Endothelial cell of umbilical vein (primary cell): Measurements from ENCODE around the gene TBC1D24. TPM values are rescaled to one million over a fixed set of nuclear protein-coding genes. Genes with fewer than 3 reads are reported as not detected.

Source experiments
- BruUV-seq: library from RNA; stranded (reverse); fragments of 400-500 nt; replicated peaks from 2 replicates; lab custom pipeline; 2021; lab: Mats Ljungman, UMichigan
- CTCF ChIA-PET: fragments of 300-600, 350-600 bp; sonication (Branson Sonifier 250); formaldehyde crosslinking; loops from one replicate; lab custom pipeline; 2021; ENCODE audit warnings: antibody characterized with exemption, inconsistent platforms; lab: Charles Lee
- POLR2A ChIA-PET: fragments of 300-600, 350-600 bp; sonication (Branson Sonifier 250); formaldehyde crosslinking; loops from one replicate; lab custom pipeline; 2021; ENCODE audit warnings: antibody characterized with exemption, inconsistent platforms; lab: Charles Lee
- DNase-seq: peaks from one replicate; pipeline ENCODE4 v3.0.0-alpha.2; 2011; ENCODE audit warnings: low read depth, low spot score
- FAIRE-seq: peaks from 2 replicates; lab custom pipeline; 2011; peaks lifted over from hg19 to GRCh38; lab: Jason Lieb, UNC
- H2AFZ ChIP-seq: 2 replicates; pipeline ENCODE4 v1.6.0; 2012; ENCODE audit warnings: low read depth, low read length, control low read depth, inconsistent platforms
- H3K27ac ChIP-seq: 2 replicates; pipeline ENCODE4 v1.5.1; 2011; ENCODE audit warnings: low read depth, mild to moderate bottlenecking, control low read depth, low read length, moderate library complexity; ENCODE audit not compliant: insufficient read depth
- H3K27me3 ChIP-seq, 2 experiments: 2 replicates each; pipeline versions ENCODE4 v1.6.0 to v1.6.1; 2011; ENCODE audit warnings: low read length in 2 of 2, mixed read lengths in 1 of 2; ENCODE audit not compliant: control insufficient read depth in 2 of 2, insufficient read depth in 2 of 2
- H3K36me3 ChIP-seq, 2 experiments: 2 replicates in 1 of 2; 3 replicates in 1 of 2; pipeline ENCODE4 v1.5.1; 2011; ENCODE audit warnings: low read length in 2 of 2, mild to moderate bottlenecking in 1 of 2, moderate library complexity in 1 of 2; ENCODE audit not compliant: control insufficient read depth in 2 of 2, insufficient read depth in 2 of 2; ENCODE audit errors: extremely low read depth in 1 of 2
- H3K4me1 ChIP-seq: 3 replicates; pipeline ENCODE4 v1.5.1; 2011; ENCODE audit warnings: mild to moderate bottlenecking, low read length; ENCODE audit not compliant: control insufficient read depth, insufficient read depth; ENCODE audit errors: extremely low read depth
- H3K4me2 ChIP-seq: 2 replicates; pipeline ENCODE4 v1.6.1; 2011; ENCODE audit warnings: low read length, control low read depth, mixed read lengths; ENCODE audit not compliant: insufficient read depth
- H3K4me3 ChIP-seq, 3 experiments: fragments of 200-600 bp in 1 of 3; sonication (generic), shearing (Covaris generic) in 1 of 3; replicated peaks in 1 of 3; 2 replicates each; pipeline ENCODE4 v1.5.1; 2011 to 2016; ENCODE audit warnings: control low read depth in 3 of 3, low read length in 3 of 3, mild to moderate bottlenecking in 2 of 3, inconsistent platforms in 1 of 3, low read depth in 1 of 3, moderate library complexity in 1 of 3; ENCODE audit not compliant: insufficient read depth in 1 of 3
- H3K79me2 ChIP-seq: 2 replicates; pipeline ENCODE4 v1.6.0; 2012; ENCODE audit warnings: low read length, inconsistent platforms; ENCODE audit not compliant: control insufficient read depth, insufficient read depth
- H3K9ac ChIP-seq: replicated peaks from 2 replicates; pipeline ENCODE3; 2011; ENCODE audit warnings: low read length, control low read depth; ENCODE audit not compliant: insufficient read depth; ENCODE audit errors: extremely low read depth
- H3K9me1 ChIP-seq: replicated peaks from 3 replicates; pipeline ENCODE4 v1.6.0; 2011; ENCODE audit warnings: mild to moderate bottlenecking, low read length; ENCODE audit not compliant: control insufficient read depth, insufficient read depth; ENCODE audit errors: extremely low read depth
- H3K9me3 ChIP-seq: replicated peaks from 2 replicates; pipeline ENCODE4 v1.5.1; 2012; ENCODE audit warnings: low read length, inconsistent platforms; ENCODE audit not compliant: control insufficient read depth, insufficient read depth
- H4K20me1 ChIP-seq: replicated peaks from 2 replicates; pipeline ENCODE3; 2011; ENCODE audit warnings: mild to moderate bottlenecking, low read length; ENCODE audit not compliant: control insufficient read depth, insufficient read depth; ENCODE audit errors: extremely low read depth
- EZH2 ChIP-seq: IDR thresholded peaks from 2 replicates; pipeline ENCODE4 v1.6.1; 2012; ENCODE audit warnings: borderline replicate concordance, low read depth, mild to moderate bottlenecking, moderate library complexity, low read length, inconsistent platforms; ENCODE audit not compliant: severe bottlenecking
- FOS ChIP-seq: IDR thresholded peaks from 2 replicates; pipeline ENCODE4 v1.6.1; 2011; ENCODE audit warnings: mild to moderate bottlenecking, low read length, moderate library complexity, borderline replicate concordance; ENCODE audit not compliant: insufficient read depth
- GATA2 ChIP-seq: IDR thresholded peaks from 2 replicates; pipeline ENCODE4 v1.7.0; 2011; ENCODE audit warnings: low read depth, mild to moderate bottlenecking, moderate library complexity, mixed read lengths, low read length; ENCODE audit not compliant: insufficient read length, insufficient read depth
- JUN ChIP-seq: IDR thresholded peaks from 2 replicates; pipeline ENCODE4 v1.6.1; 2011; ENCODE audit warnings: borderline replicate concordance, low read depth; ENCODE audit not compliant: insufficient read length, insufficient read depth
- MYC ChIP-seq: IDR thresholded peaks from one replicate; pipeline ENCODE4 v1.6.1; 2011; ENCODE audit warnings: mild to moderate bottlenecking, low read depth, low read length
- POLR2A ChIP-seq: IDR thresholded peaks from 2 replicates; pipeline ENCODE4 v1.6.1; 2012; ENCODE audit warnings: low read depth, mild to moderate bottlenecking, control low read depth, low read length
- POLR2AphosphoS5 ChIP-seq: IDR thresholded peaks from 2 replicates; pipeline ENCODE4 v1.6.1; 2012; ENCODE audit warnings: low read depth, mild to moderate bottlenecking, control low read depth, low read length, moderate library complexity; ENCODE audit not compliant: insufficient read depth
- dilution Hi-C: fragments of 300-500 bp; cut with MboI; formaldehyde crosslinking; loops from one replicate; pipeline ENCODE4 v1.15.0; 2019; ENCODE audit warnings: low sequenced_read_pairs; ENCODE audit not compliant: extremely low pct_ligation_motif_present
- intact Hi-C: fragments of 100-400 bp; cut with micrococcal nuclease; formaldehyde crosslinking; loops from one replicate; pipeline ENCODE4 v1.10.0; 2022
- polyA plus RNA-seq, 4 experiments: library from polyadenylated mRNA; depleted of rRNA in 3 of 4; stranded (reverse) in 3 of 4; unstranded in 1 of 4; fragments of >200 nt; gene quantifications; 2 replicates each; pipeline versions ENCODE4 v1.2.1 to v1.2.3, GENCODE V29; 2011 to 2012; ENCODE audit warnings: missing spikeins in 1 of 4
- total RNA-seq: library from RNA; stranded (reverse); gene quantifications from 2 replicates; pipeline ENCODE4 v1.2.3, GENCODE V29; 2021
- TF ChIP-seq, protein P1 (sequence below): IDR thresholded peaks from 2 replicates; pipeline ENCODE4 v1.6.1; 2011; ENCODE audit not compliant: insufficient read depth, insufficient read length
- TF ChIP-seq, protein P2 (sequence below), 2 donors: IDR thresholded peaks; 1 replicate in 1 of 2; 2 replicates in 1 of 2; pipeline ENCODE4 v1.5.1; 2011; ENCODE audit warnings: low read length in 2 of 2, mild to moderate bottlenecking in 2 of 2, moderate library complexity in 2 of 2, control low read depth in 1 of 2, inconsistent platforms in 1 of 2, low read depth in 1 of 2; ENCODE audit not compliant: insufficient read depth in 1 of 2; ENCODE audit errors: extremely low read depth in 1 of 2

Gene TBC1D24
- total and polyA plus RNA-seq, 2 donors (not counting 3 experiments of a cell fraction or from before 2014, with no cell fraction given) = 8.1 to 22.8 TPM

DNA sequence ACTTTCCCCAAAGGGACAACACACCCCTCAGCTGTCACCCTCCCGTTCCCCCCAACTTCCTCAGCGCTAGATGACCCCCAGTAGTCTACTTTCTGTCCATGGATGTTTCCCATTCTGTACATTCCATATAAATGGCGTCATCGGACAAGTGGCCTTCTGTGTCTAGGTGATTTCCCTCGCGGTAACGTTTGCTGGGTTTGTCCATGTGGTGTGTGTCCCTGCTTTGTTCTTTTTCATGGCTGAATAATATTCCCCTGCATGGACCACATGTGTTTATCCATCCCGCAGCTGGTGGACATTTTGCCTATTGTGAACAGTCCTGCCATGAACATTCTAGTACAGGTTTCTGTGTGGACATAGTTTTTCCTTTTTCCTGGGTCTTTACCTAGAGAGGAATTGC lies 22.3 kb upstream of the TBC1D24 start:
- DNase-seq = no peak
- BruUV-seq = no TSS peak
- Histone ChIP-seq H3K9ac (no peak overlapping the region), H3K27ac (no peak overlapping the region), H3K27me3 (no peaks in the 10 kb centered on the region), H3K4me1 (no peaks in the 10 kb centered on the region), H3K79me2 (peaks cover 1% of the 10 kb centered on the region), H2AFZ (no peak overlapping the region), H3K9me3 (no peaks in the 10 kb centered on the region), H4K20me1 (no peaks in the 10 kb centered on the region), H3K4me3 (no peak overlapping the region), H3K4me2 (no peak overlapping the region), H3K9me1 (no peaks in the 10 kb centered on the region), H3K36me3 (peaks cover 27 to 42% of the 10 kb centered on the region in 2 experiments)
- no peak for FAIRE-seq
- ChIA-PET CTCF (no interaction called here), POLR2A (no interaction called here)
- dilution Hi-C loops = no loop called here
- intact Hi-C loops = no loop called here
- TF ChIP-seq MYC = no peak
- TF ChIP-seq JUN = no peak
- TF ChIP-seq GATA2 = no peak
- no peak for TF ChIP-seq POLR2AphosphoS5
- TF ChIP-seq, protein P1, sequence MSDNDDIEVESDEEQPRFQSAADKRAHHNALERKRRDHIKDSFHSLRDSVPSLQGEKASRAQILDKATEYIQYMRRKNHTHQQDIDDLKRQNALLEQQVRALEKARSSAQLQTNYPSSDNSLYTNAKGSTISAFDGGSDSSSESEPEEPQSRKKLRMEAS = no peak
- TF ChIP-seq, protein P2, sequence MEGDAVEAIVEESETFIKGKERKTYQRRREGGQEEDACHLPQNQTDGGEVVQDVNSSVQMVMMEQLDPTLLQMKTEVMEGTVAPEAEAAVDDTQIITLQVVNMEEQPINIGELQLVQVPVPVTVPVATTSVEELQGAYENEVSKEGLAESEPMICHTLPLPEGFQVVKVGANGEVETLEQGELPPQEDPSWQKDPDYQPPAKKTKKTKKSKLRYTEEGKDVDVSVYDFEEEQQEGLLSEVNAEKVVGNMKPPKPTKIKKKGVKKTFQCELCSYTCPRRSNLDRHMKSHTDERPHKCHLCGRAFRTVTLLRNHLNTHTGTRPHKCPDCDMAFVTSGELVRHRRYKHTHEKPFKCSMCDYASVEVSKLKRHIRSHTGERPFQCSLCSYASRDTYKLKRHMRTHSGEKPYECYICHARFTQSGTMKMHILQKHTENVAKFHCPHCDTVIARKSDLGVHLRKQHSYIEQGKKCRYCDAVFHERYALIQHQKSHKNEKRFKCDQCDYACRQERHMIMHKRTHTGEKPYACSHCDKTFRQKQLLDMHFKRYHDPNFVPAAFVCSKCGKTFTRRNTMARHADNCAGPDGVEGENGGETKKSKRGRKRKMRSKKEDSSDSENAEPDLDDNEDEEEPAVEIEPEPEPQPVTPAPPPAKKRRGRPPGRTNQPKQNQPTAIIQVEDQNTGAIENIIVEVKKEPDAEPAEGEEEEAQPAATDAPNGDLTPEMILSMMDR (IDR thresholded peaks at IDR 0.05; ENCODE audit: extremely low read depth in 1 of 2, insufficient read depth in 1 of 2, low read depth in 1 of 2, low read length in 2 of 2) = no peak
- TF ChIP-seq FOS = no peak
- TF ChIP-seq POLR2A = no peak
- TF ChIP-seq EZH2 = no peak
